A204.1 (cell line): ENCODE results near the gene ALDH8A1.

Experiments used
- FAIRE-seq: peaks from 2 replicates; lab custom pipeline; 2012; peaks lifted over from hg19 to GRCh38; lab: Jason Lieb, UNC

ALDH8A1 gene

GRCh38 chr6:134950482-134950881 lies 581 bp upstream of the ALDH8A1 start:
- no peak for FAIRE-seq

- FAIRE-seq = no peak
Observed at GRCh38 chr6:134948691-134949090, 1.2 kb downstream of the ALDH8A1 start.

- FAIRE-seq = no peak
Observed at GRCh38 chr6:134948142-134948541, 1.8 kb downstream of the ALDH8A1 start.

GRCh38 chr6:134945045-134945444 lies 4.9 kb downstream of the ALDH8A1 start:
- no peak for FAIRE-seq

- FAIRE-seq = no peak
Observed at GRCh38 chr6:134943522-134944111, 6.3 kb downstream of the ALDH8A1 start.

GRCh38 chr6:134938896-134939295 lies 11.0 kb downstream of the ALDH8A1 start:
- no peak for FAIRE-seq

- FAIRE-seq = no peak
Observed at GRCh38 chr6:134937426-134937825, 12.5 kb downstream of the ALDH8A1 start.

- no peak for FAIRE-seq
Observed at GRCh38 chr6:134936931-134937330, 13.0 kb downstream of the ALDH8A1 start.

GRCh38 chr6:134936476-134936875 lies 13.4 kb downstream of the ALDH8A1 start:
- no peak for FAIRE-seq

- no peak for FAIRE-seq
Observed at GRCh38 chr6:134934793-134935485, 15.0 kb downstream of the ALDH8A1 start.

- no peak for FAIRE-seq
Observed at GRCh38 chr6:134932535-134933470, 17.1 kb downstream of the ALDH8A1 start.

- no peak for FAIRE-seq
Observed at GRCh38 chr6:134932098-134932497, 17.8 kb downstream of the ALDH8A1 start.

- no peak for FAIRE-seq
Observed at GRCh38 chr6:134930463-134930862, 19.4 kb downstream of the ALDH8A1 start.

- no peak for FAIRE-seq
Observed at GRCh38 chr6:134928151-134928900, 21.6 kb downstream of the ALDH8A1 start.

- no peak for FAIRE-seq
Observed at GRCh38 chr6:134925800-134926199, 24.1 kb downstream of the ALDH8A1 start.

- FAIRE-seq = no peak
Observed at GRCh38 chr6:134921721-134922261, 28.1 kb downstream of the ALDH8A1 start.

- FAIRE-seq = no peak
Observed at GRCh38 chr6:134921276-134921675, 28.6 kb downstream of the ALDH8A1 start.

GRCh38 chr6:134920422-134920821 lies 29.5 kb downstream of the ALDH8A1 start:
- FAIRE-seq = no peak

- FAIRE-seq = no peak
Observed at GRCh38 chr6:134918418-134918961, 31.4 kb downstream of the ALDH8A1 start.

- FAIRE-seq = no peak
Observed at GRCh38 chr6:134911547-134911946, 38.4 kb downstream of the ALDH8A1 start.

- no peak for FAIRE-seq
Observed at GRCh38 chr6:134910593-134910935, 39.3 kb downstream of the ALDH8A1 start.
